HEK293T (cell line): Measurements from ENCODE around the gene ENTPD8.

Experiments used
- FOXK2 ChIP-seq: fragments of 450-650 bp; IDR thresholded peaks from 2 replicates; pipeline ENCODE4 v1.6.1; 2016; ENCODE audit warnings: mild to moderate bottlenecking
- FOXM1 ChIP-seq: fragments of 450-650 bp; IDR thresholded peaks from 2 replicates; pipeline ENCODE4 v1.6.1; 2017; ENCODE audit warnings: mild to moderate bottlenecking, borderline replicate concordance
- NFRKB ChIP-seq: fragments of 450-650 bp; IDR thresholded peaks from 2 replicates; pipeline ENCODE4 v1.6.1; 2016; ENCODE audit warnings: mild to moderate bottlenecking, moderate library complexity

DNA sequence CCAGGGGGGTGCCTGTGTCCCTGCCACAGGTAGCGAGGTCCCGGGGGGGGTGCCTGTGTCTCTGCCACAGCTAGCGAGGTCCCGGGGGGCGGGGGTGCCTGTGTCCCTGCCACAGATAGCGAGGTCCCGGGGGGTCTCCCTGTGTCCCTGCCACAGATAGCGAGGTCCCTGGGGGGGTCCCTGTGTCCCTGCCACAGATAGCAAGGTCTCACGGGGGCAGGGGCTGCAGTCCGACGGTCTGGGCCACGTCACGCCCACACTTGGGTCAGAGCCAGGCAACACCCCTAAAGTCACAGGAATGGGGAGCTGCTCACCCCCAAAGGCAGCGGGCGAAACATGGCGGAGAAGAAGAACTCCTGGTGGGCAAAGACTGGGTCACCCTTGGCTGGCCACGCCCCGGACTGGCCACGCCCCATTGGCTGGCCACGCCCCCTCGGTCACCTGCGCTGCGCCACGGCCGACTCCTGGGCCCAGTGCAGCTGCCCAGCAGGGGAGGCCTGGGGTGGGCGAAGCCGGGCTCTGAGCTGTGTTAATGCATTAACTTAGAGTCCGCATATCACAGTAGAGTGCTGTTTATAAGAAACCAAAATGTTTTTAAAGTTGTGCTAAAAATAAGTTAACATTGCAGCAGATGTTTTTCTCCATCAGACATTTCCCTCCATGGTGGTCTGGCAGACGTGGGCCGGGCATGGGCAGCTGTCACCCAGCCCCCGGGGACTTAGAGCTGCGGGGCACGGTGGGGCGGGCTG lies 11.0 kb downstream of the ENTPD8 start:
- TF ChIP-seq FOXM1 (no peak), NFRKB (no peak), FOXK2 (no peak)
